NCI-H82 treated with DMSO at 0.1 percent for 48 hours (cell line): ENCODE results near the gene ARHGAP10.
A peak's percentile ranks its signal among the peaks of the same experiment; 100 is the strongest.
"Not testable (repeated sequence)": the region's sequence is repeated elsewhere in the genome, so short reads cannot be mapped to it uniquely, and the experiment has no call there.

ENCODE experiments used
- DNase-seq: peaks from one replicate; lab custom pipeline; 2025; ENCODE audit not compliant: unreplicated experiment; lab: John Stamatoyannopoulos, UW

The ARHGAP10 gene

GRCh38 chr4:147846318-147847155, 114.6 kb downstream of the ARHGAP10 start:
- no peak for DNase-seq

- DNase-seq, result no peak
Observed at GRCh38 chr4:147847751-147848590, 116.1 kb downstream of the ARHGAP10 start.

- no peak for DNase-seq
Observed at GRCh38 chr4:147848634-147849033, 116.7 kb downstream of the ARHGAP10 start.

GRCh38 chr4:147851135-147851534, 119.2 kb downstream of the ARHGAP10 start:
- no peak for DNase-seq

- no peak for DNase-seq
Observed at GRCh38 chr4:147853706-147854105, 121.8 kb downstream of the ARHGAP10 start.

GRCh38 chr4:147854154-147854553, 122.3 kb downstream of the ARHGAP10 start:
- no peak for DNase-seq

- no peak for DNase-seq
Observed at GRCh38 chr4:147855571-147856009, 123.7 kb downstream of the ARHGAP10 start.

GRCh38 chr4:147860960-147861359, 129.1 kb downstream of the ARHGAP10 start:
- no peak for DNase-seq

- DNase-seq, result peak; percentile 33
Observed at GRCh38 chr4:147862043-147862692, 130.3 kb downstream of the ARHGAP10 start.

GRCh38 chr4:147863111-147863747, 131.3 kb downstream of the ARHGAP10 start:
- no peak for DNase-seq

- DNase-seq, result no peak
Observed at GRCh38 chr4:147863808-147864472, 132.1 kb downstream of the ARHGAP10 start.

GRCh38 chr4:147864607-147865006, 132.7 kb downstream of the ARHGAP10 start:
- no peak for DNase-seq

GRCh38 chr4:147865926-147866325, 134.0 kb downstream of the ARHGAP10 start:
- DNase-seq, result no peak

- DNase-seq, result peak; percentile 55
Observed at GRCh38 chr4:147866532-147867271, 134.8 kb downstream of the ARHGAP10 start.

- no peak for DNase-seq
Observed at GRCh38 chr4:147874109-147874508, 142.2 kb downstream of the ARHGAP10 start.

GRCh38 chr4:147877308-147877771, 145.5 kb downstream of the ARHGAP10 start:
- DNase-seq, result no peak

- DNase-seq, result no peak
Observed at GRCh38 chr4:147879676-147880075, 147.8 kb downstream of the ARHGAP10 start.

- DNase-seq, result no peak
Observed at GRCh38 chr4:147880511-147880910, 148.6 kb downstream of the ARHGAP10 start.

GRCh38 chr4:147884536-147884935, 152.6 kb downstream of the ARHGAP10 start:
- DNase-seq, result no peak

- DNase-seq, result not testable (repeated sequence)
Observed at GRCh38 chr4:147885216-147885615, 153.3 kb downstream of the ARHGAP10 start.
